Fibroblast of lung (primary cell): Measurements from ENCODE around the gene DHDDS.

Experiments used
- EZH2 ChIP-seq: IDR thresholded peaks from 2 replicates; pipeline ENCODE4 v1.5.1; 2012; ENCODE audit warnings: low read length, control low read depth, mild to moderate bottlenecking; ENCODE audit errors: missing control alignments
- TF ChIP-seq, protein P1 (sequence below), 2 donors: IDR thresholded peaks in 1 of 2; conservative IDR thresholded peaks in 1 of 2; 1 replicate in 1 of 2; 2 replicates in 1 of 2; pipeline ENCODE4 v1.5.1; 2011 to 2012; ENCODE audit warnings: low read length in 2 of 2, control low read depth in 1 of 2, inconsistent platforms in 1 of 2, low read depth in 1 of 2, mild to moderate bottlenecking in 1 of 2

DNA sequence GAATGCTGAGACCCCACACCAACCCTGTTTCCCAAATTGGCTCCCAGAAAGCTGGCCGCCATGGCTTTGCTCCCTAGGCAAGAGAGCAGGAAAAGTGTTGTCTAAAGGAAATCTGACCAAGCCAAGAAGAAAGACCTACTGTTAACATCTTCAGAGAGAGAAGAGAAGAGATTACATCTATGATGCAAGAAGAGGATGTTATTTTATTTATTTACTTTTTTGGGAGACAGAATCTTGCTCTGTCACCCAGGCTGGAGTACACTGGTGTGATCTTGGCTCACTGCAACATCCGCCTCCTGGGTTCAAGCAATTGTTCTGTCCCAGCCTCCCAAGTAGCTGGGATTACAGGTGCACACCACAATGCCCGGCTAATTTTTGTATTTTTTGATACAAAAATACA, 61.8 kb downstream of the DHDDS start:
- TF ChIP-seq EZH2 = no peak
- TF ChIP-seq, protein P1, sequence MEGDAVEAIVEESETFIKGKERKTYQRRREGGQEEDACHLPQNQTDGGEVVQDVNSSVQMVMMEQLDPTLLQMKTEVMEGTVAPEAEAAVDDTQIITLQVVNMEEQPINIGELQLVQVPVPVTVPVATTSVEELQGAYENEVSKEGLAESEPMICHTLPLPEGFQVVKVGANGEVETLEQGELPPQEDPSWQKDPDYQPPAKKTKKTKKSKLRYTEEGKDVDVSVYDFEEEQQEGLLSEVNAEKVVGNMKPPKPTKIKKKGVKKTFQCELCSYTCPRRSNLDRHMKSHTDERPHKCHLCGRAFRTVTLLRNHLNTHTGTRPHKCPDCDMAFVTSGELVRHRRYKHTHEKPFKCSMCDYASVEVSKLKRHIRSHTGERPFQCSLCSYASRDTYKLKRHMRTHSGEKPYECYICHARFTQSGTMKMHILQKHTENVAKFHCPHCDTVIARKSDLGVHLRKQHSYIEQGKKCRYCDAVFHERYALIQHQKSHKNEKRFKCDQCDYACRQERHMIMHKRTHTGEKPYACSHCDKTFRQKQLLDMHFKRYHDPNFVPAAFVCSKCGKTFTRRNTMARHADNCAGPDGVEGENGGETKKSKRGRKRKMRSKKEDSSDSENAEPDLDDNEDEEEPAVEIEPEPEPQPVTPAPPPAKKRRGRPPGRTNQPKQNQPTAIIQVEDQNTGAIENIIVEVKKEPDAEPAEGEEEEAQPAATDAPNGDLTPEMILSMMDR (conservative IDR thresholded peaks at IDR 0.05 in 1 of 2, IDR thresholded peaks at IDR 0.05 in 1 of 2; ENCODE audit: low read depth in 1 of 2, low read length in 2 of 2) = no peak
